GM21786 (cell line): ENCODE data around the gene PSMD1.
"Not testable (repeated sequence)": the region's sequence is repeated elsewhere in the genome, so short reads cannot be mapped to it uniquely, and the experiment has no call there.

ENCODE experiments used
- ATAC-seq: cut with Tn5 transposase; IDR thresholded peaks from one replicate; pipeline ENCODE4 v1.9.1; 2021; ENCODE audit not compliant: unreplicated experiment

The PSMD1 gene

DNA sequence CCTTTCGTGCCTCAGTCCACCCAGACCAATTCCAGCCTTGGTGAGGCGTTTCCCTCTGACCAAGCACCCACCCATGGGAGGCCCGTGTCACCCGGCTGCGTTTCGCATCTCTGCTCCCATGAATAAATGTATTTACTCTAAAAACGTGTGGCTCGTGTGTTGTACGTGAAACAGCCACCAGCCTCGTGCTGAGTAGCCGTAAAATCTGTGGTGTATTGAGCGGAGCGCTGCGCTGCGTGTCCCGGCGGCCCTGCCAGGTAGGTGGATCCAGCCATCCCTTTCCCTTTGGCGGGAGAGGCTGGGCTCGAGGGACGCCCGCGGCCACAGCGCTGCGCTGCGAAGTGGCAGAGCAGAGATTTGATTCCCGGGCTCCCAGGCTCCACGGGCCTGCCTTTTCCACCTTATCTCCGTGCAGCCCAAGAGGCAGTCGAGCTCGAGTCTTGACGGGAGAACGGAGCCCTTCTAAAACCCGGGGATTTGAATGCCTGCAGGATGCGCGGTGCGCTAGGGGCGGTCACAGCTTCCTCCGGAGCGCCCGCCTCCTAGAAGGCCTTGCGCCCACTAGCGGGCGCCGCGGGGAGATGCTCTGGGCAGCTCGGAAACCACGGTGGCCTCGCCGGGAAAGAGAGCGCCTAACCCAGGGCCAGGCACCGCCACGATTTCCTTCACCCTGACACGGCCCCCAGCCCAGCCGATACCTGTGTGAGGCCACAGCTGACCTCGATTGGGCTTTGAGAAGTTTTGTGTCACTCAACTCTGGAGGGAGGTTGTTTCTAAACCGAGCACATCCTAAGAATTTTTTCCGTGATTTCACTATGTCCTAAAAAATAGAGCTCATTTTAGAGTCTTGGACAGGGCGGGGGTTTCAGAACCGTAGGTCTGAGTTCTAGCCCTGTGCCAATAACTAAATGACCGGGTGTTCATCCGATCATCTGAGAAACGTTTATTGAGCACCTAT is 3.9 kb upstream of the PSMD1 start:
- ATAC-seq: peak; percentile 61

DNA sequence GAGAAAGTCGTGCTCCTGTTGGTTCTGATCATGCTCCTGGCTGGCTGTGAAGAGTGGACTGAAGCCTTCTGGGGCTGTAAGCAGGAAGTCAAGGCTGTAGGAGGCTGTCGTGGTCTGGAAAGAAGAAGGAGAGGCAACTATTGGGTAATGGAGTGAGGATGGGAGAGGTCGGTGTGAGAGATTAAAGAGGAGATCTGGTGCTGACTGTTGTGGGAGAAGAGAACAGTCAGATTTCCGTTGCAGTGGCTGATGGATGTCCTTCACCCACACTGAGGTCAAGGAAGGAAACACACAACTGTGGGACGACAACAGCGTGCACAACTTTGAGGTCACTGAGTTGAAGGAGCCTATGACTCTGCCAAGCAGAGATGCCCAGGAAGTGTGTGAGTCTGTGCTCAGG is 2.8 kb upstream of the PSMD1 start:
- no peak for ATAC-seq

DNA sequence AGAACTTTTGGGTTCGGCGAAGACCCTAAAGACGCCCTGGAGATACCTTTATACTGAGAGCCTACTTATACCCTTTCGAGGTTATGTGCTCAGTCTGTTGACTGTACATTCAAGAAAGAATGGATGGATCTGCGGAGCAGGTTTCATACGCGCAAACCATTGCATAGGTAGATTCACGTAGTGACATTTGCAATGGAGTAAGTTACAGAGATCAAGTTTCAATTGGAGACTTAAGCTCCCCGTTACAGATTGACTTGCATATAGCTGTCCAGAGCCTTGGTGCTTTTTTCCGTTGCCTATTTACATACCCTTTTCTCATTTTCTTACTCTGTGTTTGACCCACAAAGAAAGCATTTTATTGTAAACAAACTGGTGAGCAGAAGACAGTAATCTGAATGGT is 923 bp downstream of the PSMD1 start:
- ATAC-seq: no peak

DNA sequence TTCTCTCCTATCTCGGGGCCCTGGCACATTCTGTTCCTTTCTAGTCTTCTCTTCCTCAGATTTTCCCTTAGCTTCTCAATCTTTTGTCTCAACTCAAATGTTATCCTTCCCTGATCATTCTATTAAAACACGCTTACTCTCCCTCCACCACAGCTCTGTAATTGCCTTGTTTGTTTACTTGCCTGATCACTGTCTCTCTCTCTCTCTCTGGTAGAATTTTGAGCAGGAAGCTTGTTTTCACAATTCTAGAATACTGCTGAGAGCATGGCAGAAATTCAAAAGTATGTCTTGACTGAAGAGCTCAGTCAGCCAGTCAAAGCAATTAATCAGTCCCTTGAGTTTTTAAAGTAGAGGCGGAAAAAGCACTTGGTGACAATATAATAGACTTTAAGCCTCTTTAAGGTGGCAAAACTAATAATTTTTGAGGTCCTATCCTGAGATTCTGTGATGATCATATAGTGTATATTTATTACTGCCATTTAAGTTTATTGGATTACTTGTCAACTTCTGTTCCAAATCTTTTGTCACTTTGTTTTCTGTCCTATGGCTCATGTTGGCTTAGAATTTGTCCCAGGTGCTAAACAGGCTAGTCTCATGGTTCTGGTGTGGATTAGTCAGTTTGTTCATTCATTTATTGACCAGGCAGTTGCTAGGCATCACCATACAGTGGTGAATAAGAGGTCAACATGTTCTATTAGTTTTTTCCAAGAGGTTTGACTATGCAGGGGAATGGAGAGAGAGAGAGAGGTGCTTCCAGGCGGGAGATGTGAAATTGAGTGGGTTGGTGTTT is 2.3 kb downstream of the PSMD1 start:
- no peak for ATAC-seq

DNA sequence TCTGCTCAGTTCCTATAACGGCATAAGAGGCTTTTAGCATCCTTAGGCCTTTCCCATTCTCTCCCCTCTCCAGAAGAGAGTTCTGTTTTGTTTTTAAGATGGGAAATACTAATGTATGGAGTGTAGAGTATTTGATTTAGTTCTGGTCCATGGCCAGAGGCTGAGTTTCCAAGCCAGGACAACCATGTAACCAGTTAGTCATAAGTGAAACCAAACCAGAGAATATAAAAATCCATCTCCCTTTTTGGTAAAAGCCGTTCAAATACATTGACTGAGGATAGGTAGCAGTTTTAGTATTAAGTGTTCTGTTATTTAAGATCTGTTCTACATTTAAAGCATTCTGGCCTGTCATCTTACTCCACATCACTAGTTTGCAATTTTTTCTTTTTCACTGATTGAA is 3.1 kb downstream of the PSMD1 start:
- no peak for ATAC-seq

DNA sequence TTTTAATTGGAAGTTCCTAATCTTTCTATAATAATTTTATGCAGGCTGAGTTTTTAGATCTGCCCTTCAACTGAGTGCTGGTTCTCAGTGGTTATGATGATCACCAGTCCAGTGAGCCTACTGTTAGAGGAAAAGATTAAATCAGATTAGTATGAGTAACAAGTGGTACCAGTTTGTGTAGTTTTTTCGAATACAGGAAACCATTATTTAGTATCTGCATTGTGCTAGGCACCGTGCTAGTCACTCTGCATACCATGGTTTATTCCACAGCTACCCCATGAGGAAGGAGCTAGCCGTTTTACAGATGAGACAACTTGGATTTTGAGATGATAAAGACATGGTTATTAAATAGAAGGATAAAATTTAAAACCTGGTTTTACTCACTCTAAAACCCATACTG is 6.1 kb downstream of the PSMD1 start:
- no peak for ATAC-seq

DNA sequence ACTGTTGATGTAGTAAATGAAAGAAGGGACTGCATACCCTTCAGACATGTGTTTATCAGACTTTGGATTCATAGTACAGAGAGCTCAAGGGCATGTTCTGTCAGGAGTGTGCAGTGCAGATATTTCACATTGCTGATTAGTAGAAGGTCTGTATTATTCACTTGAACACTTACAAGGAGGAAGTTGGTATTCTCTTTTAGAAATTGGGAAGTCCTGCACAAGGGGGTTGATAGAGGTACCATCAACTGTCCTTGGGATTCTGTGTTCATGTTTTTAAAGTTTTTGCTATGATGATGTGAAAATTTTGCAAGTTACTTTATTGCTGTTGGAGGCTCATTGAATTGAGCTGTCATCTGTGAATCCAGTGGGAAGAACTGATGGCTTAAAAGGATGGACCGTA is 6.7 kb downstream of the PSMD1 start:
- ATAC-seq: no peak

DNA sequence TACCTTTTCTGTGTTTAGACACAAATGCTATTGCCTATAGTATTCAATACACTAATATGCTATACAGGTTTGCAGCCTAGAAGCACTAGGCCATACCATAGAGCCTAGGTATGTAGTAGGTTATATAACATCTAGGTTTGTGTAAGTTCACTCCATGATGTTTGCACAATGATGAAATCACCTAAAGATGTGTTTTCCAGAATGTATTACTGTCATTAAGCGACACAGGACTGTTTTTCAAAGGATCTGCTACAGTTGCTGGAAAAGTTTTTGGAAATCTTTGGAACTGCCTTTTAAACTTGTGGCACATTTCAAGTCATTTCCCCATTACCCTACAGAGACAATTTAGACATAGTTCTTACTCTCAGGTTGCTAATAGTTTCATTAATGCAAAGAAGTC is 9.3 kb downstream of the PSMD1 start:
- ATAC-seq: no peak

DNA sequence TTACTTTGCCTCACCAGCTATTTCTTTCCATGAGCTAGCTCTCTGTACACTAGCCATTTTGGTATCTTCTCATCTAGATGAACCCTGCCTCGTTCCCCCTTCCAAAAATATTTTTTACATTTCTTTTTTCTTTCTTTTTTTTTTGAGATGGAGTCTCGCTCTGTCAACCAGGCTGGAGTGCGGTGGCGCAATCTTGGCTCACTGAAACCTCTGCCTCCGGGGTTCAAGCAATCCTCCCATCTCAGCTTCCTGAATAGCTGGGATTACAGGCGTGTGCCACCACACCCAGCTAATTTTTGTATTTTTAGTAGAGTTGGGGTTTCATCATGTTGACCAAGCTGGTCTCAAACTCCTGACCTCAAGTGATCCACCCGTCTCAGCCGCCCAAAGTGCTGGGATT is 10.9 kb downstream of the PSMD1 start:
- not testable (repeated sequence) for ATAC-seq

DNA sequence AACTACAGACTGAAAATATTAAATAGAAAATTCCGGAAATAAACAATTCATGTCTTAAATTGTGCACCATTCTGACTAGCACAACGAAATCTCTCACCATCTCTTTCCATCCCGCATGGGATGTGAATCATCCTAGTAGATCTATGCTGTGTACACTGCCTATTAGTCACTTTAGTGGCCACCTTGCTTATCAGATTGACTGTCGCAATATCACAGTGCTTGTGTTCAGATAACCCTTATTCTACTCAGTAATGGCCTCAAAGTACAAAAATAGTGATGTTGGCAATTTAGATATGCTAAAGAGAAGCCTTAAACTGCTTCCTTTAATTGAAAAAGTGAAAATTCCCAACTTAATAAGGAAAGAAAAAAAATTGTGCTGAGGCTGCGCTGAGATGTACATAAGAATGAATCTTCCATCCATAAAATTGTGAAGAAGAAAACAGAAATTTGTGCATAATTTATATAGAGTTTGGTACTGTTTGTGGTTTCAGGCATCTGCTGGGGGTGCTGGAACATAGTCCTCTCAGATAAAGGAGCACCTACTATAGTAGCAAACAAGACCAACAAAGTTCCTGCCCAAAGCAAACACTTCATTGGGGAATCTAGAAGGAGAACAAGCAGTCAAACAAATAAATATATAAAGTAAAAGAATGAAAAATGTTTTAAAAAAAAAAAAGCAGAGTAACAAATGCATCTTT is 12.0 kb downstream of the PSMD1 start:
- no peak for ATAC-seq

DNA sequence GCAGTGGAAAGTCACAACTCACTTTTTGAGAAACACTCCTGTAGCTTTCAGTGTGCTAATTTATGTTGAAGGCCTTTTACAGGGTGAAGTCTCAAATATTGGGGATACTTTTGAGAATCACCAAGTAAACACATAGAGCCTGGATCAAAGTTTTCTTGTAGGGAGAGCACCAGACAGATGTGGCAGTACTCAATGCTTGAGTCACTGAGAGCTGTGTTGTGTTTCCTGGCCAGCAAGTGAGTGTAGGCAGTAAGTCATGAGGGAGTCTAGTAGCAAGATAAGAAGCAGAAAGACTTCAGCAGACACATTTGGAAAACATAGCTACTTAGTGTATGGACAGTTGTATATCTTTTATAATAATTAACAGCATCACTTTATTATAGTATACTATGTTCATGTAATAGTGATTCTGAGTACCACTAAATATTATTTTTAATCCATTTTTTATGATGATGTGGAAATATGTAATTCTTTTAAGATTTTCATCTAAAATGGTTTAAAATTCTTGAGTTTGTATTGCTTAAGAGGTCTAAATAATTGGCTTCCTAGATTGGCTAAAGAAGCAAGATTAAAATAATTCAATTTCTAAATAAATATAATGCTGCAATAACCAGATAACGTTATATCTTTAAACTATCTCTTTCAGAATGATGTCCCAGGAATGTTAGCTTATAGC is 12.8 kb downstream of the PSMD1 start:
- ATAC-seq: no peak

DNA sequence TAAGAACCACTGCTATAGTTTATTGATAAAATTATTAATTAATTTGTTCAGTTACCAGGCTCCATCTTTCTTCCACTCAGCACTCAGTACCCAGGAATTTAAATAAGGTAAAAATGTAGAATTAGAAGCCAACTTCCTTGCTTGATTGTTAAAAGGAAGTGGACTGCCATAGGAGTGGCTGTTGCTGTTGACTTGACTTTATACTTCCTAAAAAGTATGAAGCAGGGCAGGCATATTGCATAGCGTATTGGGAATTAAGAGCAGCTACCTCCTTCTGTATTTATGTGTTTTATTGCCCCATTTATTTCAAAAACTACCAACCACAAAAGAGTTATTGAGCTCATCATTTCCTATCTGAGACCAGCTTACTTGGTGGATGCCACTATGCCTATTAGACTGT is 27.9 kb downstream of the PSMD1 start:
- ATAC-seq: no peak

DNA sequence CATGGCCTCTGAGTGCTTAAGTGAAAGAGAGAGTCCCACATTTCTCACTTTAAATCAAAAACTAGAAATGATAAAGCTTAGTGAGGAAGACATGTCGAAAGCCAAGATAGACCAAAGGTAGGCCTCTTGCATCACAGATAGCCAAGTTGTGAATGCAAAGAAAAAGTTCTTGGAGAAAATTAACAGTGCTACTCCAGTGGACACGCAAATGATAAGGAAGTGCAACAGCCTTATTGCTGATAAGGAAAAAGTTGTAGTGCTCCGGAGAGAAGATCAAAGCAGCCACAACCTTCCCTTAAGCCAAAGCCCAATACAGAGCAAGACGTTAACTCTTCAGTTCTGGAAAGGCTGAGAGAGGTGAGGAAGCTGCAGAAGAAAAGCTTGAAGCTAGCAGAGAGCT is 32.1 kb downstream of the PSMD1 start:
- ATAC-seq: no peak

DNA sequence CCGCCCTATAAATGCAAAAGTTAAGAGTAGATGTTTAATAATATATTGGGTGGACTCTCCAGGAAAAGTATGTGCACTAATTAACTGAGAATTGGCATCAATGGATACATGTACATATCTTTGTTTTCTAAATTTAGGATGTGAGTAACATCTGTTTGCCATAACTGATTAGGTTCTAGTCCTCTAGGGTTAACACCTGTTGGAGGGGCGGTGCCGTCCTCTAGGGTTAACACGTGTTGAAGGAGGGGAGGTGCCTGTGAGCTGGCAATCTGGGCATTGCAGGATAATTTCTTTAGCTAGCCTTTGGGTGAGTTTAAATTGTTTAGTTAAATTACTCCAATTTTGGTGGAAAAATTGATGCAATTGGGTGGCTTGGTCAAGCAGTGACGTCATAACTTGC is 37.3 kb downstream of the PSMD1 start:
- no peak for ATAC-seq

DNA sequence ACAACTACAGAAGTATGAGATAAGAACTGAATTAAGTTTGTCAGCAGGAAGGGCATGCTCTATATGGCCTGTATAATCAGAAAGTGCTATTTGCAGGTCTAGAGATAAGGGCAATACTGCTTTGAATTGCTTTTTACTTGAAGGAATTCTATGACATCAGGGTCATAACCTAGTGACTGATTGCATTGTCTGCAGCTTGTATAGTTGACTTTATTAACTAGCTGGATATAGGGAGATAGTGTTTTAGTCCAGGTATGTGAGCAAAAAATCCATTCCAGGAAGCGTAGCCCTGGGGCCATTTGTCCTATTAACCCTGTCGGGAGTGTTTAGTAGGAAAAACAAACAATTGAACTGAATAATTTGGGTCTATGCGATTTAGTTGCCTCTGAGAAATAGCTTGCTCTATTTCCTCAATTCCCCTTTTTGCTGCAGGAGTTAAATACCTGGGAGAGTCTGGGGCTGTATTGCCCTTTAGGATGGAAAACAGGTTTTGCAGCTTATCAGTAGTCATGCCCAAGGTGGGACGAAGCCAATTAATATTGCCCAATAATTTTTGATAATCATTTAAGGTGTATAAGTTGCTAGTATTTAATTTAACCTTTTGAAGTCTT is 38.2 kb downstream of the PSMD1 start:
- no peak for ATAC-seq

DNA sequence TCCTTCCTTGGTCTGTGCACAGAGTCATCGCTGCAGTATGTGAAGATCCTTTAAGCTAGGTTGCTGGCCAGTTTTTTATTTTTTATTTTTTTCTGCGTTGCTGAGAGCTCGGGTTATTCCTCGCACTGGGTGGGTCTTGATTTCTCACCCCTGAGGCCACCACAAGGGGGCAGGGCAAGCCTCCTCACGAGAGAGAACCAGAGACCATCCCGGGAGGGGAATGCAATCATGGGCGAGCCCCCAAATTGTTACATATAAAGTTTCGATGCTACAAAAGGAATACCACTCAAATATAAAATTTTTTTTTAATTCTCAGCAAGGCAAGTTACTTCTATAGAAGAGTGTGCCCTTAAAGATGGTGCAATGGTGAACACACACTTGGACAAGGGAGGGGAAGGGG is 43.3 kb downstream of the PSMD1 start:
- no peak for ATAC-seq

DNA sequence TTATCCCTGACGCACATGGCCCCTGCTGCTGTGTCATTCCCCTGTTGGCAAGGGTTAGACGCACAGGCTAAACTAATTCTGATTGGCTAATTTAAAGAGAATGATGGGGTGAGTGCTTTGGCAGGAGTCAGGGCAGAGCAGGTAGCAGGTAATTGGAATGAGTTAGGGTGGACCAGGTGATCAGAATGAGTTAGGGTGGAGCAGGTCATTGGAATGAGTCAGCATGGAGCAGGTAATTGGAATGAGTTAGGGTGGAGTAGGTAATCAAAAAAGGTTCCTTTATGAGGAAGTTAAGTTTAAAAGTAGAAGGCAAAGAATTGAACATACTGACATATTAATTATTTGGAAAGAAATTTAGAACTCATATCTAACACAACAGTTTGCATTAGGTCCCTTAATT is 43.7 kb downstream of the PSMD1 start:
- not testable (repeated sequence) for ATAC-seq

DNA sequence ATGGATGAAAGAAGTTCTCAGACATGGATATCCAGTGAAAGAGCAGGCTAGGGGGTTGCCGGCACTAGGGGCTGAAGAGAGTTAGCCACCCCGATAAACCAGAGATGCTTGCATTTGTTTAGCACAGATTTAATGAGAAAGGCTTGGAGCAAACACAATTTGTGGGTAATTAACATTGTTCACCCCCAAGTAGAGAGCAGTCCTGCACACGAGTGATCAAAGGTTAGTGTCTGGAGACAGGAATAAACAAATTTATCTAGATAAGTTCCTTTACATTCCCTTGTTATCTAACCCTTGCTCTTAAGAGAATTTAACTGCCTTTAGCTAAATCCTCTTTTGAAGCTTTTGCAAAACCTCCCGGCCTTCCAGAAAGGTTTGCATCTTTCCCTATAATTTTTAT is 44.3 kb downstream of the PSMD1 start:
- ATAC-seq: no peak

DNA sequence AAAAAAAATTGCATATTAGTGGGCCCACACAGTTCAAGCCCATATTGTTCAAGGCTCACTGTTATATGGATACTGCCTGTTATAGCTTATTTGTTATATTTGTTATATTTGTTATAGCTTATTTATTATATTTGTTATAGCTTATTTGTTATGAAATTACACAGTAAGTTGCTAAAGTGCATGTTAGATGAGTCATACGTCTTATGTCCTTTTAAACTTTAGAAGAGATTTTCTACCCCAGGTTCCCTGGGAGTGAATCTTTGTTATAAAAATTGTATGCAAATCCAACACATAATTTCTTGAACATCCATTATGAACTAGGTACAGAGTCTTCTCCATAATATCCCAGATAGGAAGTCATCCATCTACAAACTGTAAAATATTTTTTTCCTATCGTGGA is 46.1 kb downstream of the PSMD1 start:
- ATAC-seq: no peak

DNA sequence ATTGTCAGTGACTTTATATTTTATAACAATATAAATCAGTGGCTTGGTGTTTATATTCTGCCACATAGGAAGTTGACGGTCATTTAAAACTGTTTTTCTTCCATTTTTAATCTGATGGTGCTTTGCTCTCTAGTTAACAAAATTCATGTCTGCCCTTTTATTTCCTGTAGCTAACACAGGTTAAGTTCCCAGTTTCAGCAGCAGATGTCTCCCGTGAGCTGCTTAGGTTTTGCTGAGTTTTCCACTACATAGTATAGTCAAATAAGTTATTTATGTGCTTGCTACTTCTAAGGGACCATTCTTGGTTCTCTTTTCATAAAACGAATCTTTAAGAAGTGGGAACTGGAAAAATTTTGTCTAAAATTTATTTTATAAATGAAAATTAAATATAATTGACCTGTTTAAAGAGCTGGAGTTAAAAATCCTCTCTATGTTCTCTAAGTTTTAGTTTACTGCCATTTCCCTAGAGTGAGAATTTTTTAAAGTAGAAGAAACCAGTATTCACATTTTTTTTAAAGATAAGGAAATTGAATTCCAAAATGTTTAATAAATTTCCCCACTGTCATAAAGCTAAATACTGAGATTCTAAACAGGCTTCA is 47.5 kb downstream of the PSMD1 start:
- peak; percentile 94 for ATAC-seq
